IPS DF 4.7 (cell line): Measurements from ENCODE around the gene NOL7.

Experiments used
- DNase-seq: peaks from one replicate; pipeline ENCODE4 v3.0.0-alpha.2; 2013; ENCODE audit warnings: low spot score; ENCODE audit errors: extremely low read depth

NOL7 gene

DNA sequence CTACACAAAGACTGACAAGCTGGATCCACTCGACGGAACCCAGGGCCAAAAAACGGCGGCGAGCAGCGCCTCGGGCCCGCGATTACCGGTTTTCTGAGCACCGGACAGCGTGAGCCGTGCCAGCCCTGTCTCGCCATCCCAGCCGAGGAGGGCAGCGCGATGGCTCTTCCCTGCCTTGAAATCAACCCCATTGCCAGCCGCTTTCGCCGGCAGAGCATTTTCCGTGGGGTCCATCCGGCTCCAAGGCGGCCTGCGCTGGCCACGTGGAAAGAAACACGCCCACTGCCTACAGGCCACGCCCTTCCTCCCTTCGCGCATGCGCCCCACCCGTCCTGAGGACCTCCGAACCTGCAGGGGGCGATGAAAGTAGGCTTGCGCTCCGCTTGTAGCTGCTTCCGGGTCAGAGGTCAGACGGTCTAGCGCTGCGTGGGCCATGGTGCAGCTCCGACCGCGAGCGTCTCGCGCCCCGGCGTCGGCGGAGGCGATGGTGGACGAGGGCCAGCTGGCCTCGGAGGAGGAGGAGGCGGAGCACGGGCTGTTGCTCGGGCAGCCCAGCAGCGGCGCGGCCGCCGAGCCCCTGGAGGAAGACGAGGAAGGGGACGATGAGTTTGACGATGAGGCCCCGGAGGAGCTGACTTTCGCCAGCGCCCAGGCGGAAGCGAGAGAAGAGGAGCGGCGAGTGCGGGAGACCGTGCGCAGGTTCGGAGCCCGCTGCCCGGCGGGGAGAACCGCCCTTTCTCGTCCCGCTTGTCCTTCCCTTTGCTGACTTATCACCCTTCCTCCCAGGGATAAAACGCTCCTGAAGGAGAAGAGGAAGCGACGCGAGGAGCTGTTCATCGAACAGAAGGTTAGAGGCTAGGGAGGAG lies at the start of gene NOL7:
TSS of gene NOL7 (plus strand) at position 410 of the 866 bp plus-strand sequence. CDS start at position 434, 24 bp downstream.
- peak; percentile 85 for DNase-seq

DNA sequence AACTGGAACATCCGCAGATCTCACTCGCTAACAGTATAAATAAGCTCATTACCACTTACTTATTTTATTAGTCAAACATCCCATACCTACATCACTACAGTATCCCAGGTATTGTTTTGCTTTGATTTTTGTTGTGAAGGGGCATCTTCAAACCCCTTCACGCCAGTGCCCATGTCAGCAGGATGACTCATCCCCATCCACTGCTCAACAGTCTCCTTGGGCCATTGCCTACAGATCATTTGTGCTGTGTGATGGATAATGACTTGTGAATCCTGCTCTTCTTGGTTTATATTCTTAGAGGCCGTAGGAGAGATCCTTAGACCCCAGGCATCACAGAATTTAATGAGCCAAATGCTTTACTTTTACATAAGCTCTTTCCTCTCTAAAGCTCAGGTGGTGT lies 49.2 kb upstream of the NOL7 start:
- no peak for DNase-seq

DNA sequence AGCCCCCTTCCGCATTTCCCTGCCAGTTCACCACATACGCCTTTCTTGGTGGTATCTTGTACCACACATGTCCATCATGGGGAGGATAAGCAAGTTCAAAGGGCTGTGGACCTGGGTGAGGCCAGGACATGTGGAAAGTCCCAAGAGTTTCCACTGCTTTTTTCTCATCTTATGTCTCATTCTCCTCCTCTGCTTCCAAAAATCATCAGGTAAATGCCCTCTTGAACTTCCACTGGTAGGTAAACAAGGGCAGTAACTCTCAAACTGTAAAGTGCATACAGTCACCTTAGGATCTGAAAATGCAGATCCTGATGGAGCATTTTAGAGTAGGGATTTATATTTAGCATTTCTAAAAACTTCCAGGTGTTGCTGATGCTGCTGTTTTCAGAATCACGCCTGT lies 48.6 kb upstream of the NOL7 start:
- DNase-seq = no peak

GRCh38 chr6:13568970-13569369 lies 46.2 kb upstream of the NOL7 start:
- no peak for DNase-seq

GRCh38 chr6:13572240-13572639 lies 42.9 kb upstream of the NOL7 start:
- DNase-seq = no peak

GRCh38 chr6:13572951-13573654 lies 42.0 kb upstream of the NOL7 start:
- DNase-seq = no peak

GRCh38 chr6:13573669-13574110 lies 41.4 kb upstream of the NOL7 start:
- no peak for DNase-seq

GRCh38 chr6:13574149-13574570 lies 41.0 kb upstream of the NOL7 start:
- DNase-seq = no peak

GRCh38 chr6:13574571-13575376 lies 40.4 kb upstream of the NOL7 start, which contains the start of gene SIRT5:
SIRT5 (plus strand) TSS chr6:13574601; CDS start chr6:13584111, 9,510 bp downstream.
- no peak for DNase-seq

- DNase-seq = no peak
Measured at GRCh38 chr6:13575377-13575775, 39.8 kb upstream of the NOL7 start.

- DNase-seq = no peak
Measured at GRCh38 chr6:13576017-13576416, 39.1 kb upstream of the NOL7 start.

- DNase-seq = no peak
Measured at GRCh38 chr6:13577926-13578325, 37.2 kb upstream of the NOL7 start.

DNA sequence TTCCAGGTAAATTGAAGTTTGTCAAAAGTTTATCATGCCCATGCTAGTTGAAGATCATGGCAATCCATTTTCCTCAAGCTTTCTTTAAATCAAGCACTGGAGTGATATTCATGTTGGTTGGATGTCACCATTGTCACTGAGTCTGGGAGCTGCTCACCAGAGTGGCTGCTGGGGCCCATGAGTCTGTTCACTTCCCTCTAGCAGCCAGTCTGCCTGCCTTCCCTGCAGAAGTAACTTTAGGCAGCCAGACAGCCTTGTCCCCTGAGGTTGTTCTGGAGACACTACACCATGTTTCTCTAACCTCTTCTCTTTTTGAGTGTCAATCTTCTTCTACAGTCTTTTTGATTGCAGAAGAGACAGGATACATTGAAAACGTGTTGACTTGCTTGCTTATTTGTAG lies 35.2 kb upstream of the NOL7 start:
- no peak for DNase-seq

- no peak for DNase-seq
Measured at GRCh38 chr6:13581700-13582229, 33.4 kb upstream of the NOL7 start.

DNA sequence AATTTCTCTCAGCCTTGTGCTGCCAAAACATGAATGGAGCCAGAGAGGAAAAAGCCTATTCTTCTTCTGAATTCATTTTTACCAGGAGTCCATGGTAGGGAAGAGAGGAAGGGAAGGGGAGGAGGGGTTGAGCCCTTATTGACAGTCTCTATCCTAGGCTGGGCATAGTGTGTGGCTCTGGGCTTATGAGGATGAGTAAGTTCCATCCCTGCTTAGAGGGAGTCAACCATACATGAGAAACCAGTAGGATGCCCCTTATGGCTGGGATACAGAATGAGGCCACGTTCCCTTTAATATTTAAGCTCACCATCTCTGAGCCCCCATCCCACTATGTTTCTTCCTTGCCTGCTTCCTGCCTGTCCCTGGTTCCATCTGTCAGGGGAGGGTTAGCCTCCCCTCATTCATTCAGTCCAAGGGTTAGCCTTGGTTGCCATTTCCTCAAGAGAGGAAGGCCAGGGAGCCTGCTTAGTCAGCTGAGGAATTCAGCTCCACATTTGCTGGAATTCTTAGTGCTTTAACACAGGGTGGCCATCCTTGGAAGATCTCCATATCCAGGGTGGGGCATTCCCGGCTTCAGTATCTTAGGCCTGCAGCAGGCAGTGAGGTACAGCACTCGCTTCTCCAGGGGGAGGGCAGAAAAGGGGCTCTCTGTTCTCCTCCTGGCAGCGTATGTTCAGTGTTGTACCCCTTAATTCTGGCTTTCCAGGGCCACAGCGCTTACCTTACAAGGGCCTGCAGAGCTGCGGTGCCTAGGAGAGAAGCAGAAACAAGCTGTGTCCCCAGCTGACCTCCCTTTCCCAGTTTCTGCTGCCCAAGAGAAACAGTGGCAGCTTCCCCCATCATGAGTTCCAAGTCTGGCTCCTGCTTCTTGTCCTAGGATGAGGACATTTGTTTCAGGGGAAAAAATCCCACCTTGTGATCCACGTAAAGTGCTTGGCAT lies 28.3 kb upstream of the NOL7 start:
- no peak for DNase-seq

- DNase-seq = no peak
Measured at GRCh38 chr6:13589801-13590200, 25.3 kb upstream of the NOL7 start.

- DNase-seq = no peak
Measured at GRCh38 chr6:13590574-13591153, 24.5 kb upstream of the NOL7 start.

- DNase-seq = no peak
Measured at GRCh38 chr6:13591205-13591921, 23.8 kb upstream of the NOL7 start.

DNA sequence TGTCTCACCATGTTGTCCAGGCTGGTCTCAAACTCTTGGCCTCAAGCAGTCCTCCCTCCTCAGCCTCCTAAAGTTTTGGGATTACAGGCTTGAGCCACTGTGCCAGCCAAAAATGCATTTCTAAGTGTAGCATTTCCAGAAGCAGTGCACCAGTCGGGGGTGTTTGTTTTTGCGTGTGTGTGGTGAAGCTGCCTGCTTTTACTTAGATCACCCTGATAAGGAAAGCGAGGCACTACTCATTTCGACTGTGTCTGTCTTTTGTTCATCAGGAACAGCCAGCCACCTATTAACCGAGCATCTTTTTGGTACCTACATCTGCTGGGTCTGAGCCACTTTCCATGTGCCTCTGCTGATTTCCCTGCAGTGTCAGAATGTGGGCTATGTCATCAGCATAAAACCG lies 22.0 kb upstream of the NOL7 start:
- no peak for DNase-seq
